HCT116 (cell line): ENCODE data around the gene NACC2.

Experiments
- EZH2 ChIP-seq: fragments of 200-600 bp; sonication (generic); IDR thresholded peaks from 2 replicates; pipeline ENCODE4 v1.6.1; 2017; ENCODE audit warnings: antibody characterized with exemption, mixed run types
- EZH2phosphoT487 ChIP-seq: fragments of 200-600 bp; IDR thresholded peaks from 2 replicates; pipeline ENCODE4 v1.6.1; 2018; ENCODE audit warnings: antibody characterized with exemption, borderline replicate concordance
- POLR2A ChIP-seq: IDR thresholded peaks from 2 replicates; pipeline ENCODE4 v1.7.0; 2011; ENCODE audit warnings: borderline replicate concordance; ENCODE audit not compliant: insufficient read depth, insufficient read length; ENCODE audit errors: extremely low read depth
- ZFX ChIP-seq: fragments of 450-650 bp; IDR thresholded peaks from 2 replicates; pipeline ENCODE4 v1.6.1; 2017
- TF ChIP-seq, protein P1 (sequence below): IDR thresholded peaks from 2 replicates; pipeline ENCODE4 v1.6.1; 2012
- TF ChIP-seq, protein P2 (sequence below): IDR thresholded peaks from 2 replicates; pipeline ENCODE4 v1.6.1; 2012; ENCODE audit warnings: low read depth

DNA sequence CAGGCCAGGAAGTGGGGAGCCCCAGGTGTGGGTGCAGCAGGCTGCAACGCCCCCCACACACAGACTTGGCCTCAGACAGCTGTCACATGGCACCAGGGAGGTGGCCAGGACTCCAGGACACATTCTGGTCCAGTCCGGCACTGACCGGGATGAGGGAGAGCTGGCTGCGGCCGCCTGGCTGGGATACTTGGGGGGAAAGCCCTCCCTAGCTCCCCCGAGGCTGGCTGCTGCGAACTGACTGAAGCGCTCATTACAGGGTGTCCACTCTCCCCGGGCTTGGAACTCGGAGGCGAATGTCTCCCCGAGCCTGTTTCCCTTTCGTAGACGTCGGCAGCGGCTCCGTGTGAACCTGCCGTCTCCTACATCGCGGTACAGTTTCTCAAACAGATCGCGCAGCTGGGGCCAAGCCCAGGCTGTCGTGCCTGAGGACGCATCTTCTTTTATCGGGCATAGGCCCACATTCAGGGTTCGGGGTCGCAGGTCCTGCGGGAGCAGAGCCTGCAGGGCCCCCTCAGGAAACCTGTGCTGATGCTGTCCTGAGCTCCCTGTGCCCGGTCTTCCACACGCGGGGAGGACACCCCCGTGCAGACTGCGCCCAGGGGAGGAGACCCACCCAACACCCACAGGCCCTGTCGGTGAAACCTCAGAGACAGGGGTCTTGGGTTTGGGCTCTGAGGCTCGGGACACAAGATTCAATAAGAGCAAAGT lies 19.8 kb downstream of the NACC2 start:
- TF ChIP-seq ZFX: no peak
- TF ChIP-seq EZH2: no peak
- no peak for TF ChIP-seq EZH2phosphoT487
- no peak for TF ChIP-seq POLR2A
- TF ChIP-seq, protein P1, sequence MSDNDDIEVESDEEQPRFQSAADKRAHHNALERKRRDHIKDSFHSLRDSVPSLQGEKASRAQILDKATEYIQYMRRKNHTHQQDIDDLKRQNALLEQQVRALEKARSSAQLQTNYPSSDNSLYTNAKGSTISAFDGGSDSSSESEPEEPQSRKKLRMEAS: no peak
- TF ChIP-seq, protein P2, sequence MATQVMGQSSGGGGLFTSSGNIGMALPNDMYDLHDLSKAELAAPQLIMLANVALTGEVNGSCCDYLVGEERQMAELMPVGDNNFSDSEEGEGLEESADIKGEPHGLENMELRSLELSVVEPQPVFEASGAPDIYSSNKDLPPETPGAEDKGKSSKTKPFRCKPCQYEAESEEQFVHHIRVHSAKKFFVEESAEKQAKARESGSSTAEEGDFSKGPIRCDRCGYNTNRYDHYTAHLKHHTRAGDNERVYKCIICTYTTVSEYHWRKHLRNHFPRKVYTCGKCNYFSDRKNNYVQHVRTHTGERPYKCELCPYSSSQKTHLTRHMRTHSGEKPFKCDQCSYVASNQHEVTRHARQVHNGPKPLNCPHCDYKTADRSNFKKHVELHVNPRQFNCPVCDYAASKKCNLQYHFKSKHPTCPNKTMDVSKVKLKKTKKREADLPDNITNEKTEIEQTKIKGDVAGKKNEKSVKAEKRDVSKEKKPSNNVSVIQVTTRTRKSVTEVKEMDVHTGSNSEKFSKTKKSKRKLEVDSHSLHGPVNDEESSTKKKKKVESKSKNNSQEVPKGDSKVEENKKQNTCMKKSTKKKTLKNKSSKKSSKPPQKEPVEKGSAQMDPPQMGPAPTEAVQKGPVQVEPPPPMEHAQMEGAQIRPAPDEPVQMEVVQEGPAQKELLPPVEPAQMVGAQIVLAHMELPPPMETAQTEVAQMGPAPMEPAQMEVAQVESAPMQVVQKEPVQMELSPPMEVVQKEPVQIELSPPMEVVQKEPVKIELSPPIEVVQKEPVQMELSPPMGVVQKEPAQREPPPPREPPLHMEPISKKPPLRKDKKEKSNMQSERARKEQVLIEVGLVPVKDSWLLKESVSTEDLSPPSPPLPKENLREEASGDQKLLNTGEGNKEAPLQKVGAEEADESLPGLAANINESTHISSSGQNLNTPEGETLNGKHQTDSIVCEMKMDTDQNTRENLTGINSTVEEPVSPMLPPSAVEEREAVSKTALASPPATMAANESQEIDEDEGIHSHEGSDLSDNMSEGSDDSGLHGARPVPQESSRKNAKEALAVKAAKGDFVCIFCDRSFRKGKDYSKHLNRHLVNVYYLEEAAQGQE: no peak
